RWPE1 (cell line): ENCODE results near the gene COL6A2.
"Not testable (repeated sequence)": the region's sequence is repeated elsewhere in the genome, so short reads cannot be mapped to it uniquely, and the experiment has no call there.

ENCODE experiments used
- CTCF ChIA-PET: fragments of 350-600 bp; sonication (Branson Sonifier 250); formaldehyde crosslinking; extraction: SDS; loops from one replicate; lab custom pipeline; 2021; lab: Yijun Ruan, JAX
- POLR2A ChIA-PET: fragments of 400-600 bp; formaldehyde crosslinking; extraction: SDS; loops from one replicate; lab custom pipeline; 2020; ENCODE audit warnings: antibody characterized with exemption; ENCODE audit not compliant: low non-redundant PET; lab: Yijun Ruan, JAX
- DNase-seq: peaks from one replicate; pipeline ENCODE4 v3.0.0; 2012; ENCODE audit warnings: low spot score
- H3K27ac ChIP-seq: fragments of 450-650 bp; 2 replicates; pipeline ENCODE4 v1.5.1; 2017
- CTCF ChIP-seq: fragments of 450-650 bp; conservative IDR thresholded peaks from 2 replicates; pipeline ENCODE4 v1.5.1; 2017; ENCODE audit warnings: low read depth, mild to moderate bottlenecking

COL6A2 gene

GRCh38 chr21:46100020-46100419, 2.1 kb downstream of the COL6A2 start:
- no peak for TF ChIP-seq CTCF
- DNase-seq = no peak
- CTCF ChIA-PET = interaction anchor here (0.6 kb wide), 1 partner anchor 51 kb away, joined by 3 read pairs; no protein-coding TSS in a partner anchor
- POLR2A ChIA-PET = no interaction called here
- no peak overlapping the region for H3K27ac ChIP-seq

- no peak overlapping the region for H3K27ac ChIP-seq
- POLR2A ChIA-PET = no interaction called here
Observed at GRCh38 chr21:46100426-46100825, 2.5 kb downstream of the COL6A2 start.

GRCh38 chr21:46100906-46101305, 3.0 kb downstream of the COL6A2 start:
- H3K27ac ChIP-seq = no peak overlapping the region
- ChIA-PET CTCF (no interaction called here), POLR2A (no interaction called here)
- DNase-seq = no peak
- TF ChIP-seq CTCF = no peak

More at GRCh38 chr21:46100426-46100825, 2.5 kb downstream of the COL6A2 start:
- no peak for TF ChIP-seq CTCF
- DNase-seq = no peak
- CTCF ChIA-PET = interaction anchor here (0.6 kb wide), 1 partner anchor 51 kb away, joined by 3 read pairs; no protein-coding TSS in a partner anchor

- H3K27ac ChIP-seq = no peak overlapping the region
- no peak for TF ChIP-seq CTCF
- CTCF ChIA-PET = interaction anchor here (1.0 kb wide), 1 partner anchor 130 kb away, joined by 3 read pairs; no protein-coding TSS in a partner anchor
- DNase-seq = no peak
- POLR2A ChIA-PET = no interaction called here
Observed at GRCh38 chr21:46104104-46104503, 6.2 kb downstream of the COL6A2 start.

- CTCF ChIA-PET, H3K27ac ChIP-seq, DNase-seq, POLR2A ChIA-PET: not testable (repeated sequence)
Observed at GRCh38 chr21:46107376-46107775, 9.5 kb downstream of the COL6A2 start.

GRCh38 chr21:46108827-46109312, 11.0 kb downstream of the COL6A2 start:
- ChIA-PET CTCF (no interaction called here), POLR2A (no interaction called here)
- no peak for DNase-seq
- no peak for TF ChIP-seq CTCF
- H3K27ac ChIP-seq = no peak overlapping the region

GRCh38 chr21:46109313-46110221, 11.7 kb downstream of the COL6A2 start:
- TF ChIP-seq CTCF = no peak
- no peak for DNase-seq
- CTCF ChIA-PET = no interaction called here
- POLR2A ChIA-PET = no interaction called here
- H3K27ac ChIP-seq = no peak overlapping the region
